Uterus (tissue), 4 donors: ENCODE measurements around the gene SIGLEC7. TPM values are rescaled to one million over a fixed set of nuclear protein-coding genes. Genes with fewer than 3 reads are reported as not detected.

Source experiments
- DNase-seq, 2 donors: peaks; one replicate each; pipeline ENCODE4 v3.0.0-alpha.2; 2019 to 2020
- H3K27ac ChIP-seq, 2 donors: fragments of 200-600 bp; sonication (generic); 1 replicate in 1 of 2; 2 replicates in 1 of 2; pipeline ENCODE4 v1.5.1; 2016 to 2018
- H3K27me3 ChIP-seq, 2 donors: fragments of 200-600 bp; sonication (generic); one replicate each; pipeline ENCODE4 v1.5.1; 2018 to 2019; ENCODE audit warnings: control low read depth in 1 of 2
- H3K36me3 ChIP-seq, 2 donors: fragments of 200-600 bp; sonication (generic); one replicate each; pipeline ENCODE4 v1.5.1; 2019; ENCODE audit warnings: control low read depth in 1 of 2
- H3K4me1 ChIP-seq, 2 donors: fragments of 200-600 bp; sonication (generic); one replicate each; pipeline ENCODE4 v1.5.1; 2018 to 2019; ENCODE audit warnings: control low read depth in 1 of 2
- H3K4me3 ChIP-seq, 2 donors: fragments of 200-600 bp; sonication (generic); 1 replicate in 1 of 2; 2 replicates in 1 of 2; pipeline ENCODE4 v1.5.1; 2018 to 2019; ENCODE audit warnings: mild to moderate bottlenecking in 1 of 2
- H3K9me3 ChIP-seq, 2 donors: fragments of 200-600 bp; sonication (generic); one replicate each; pipeline ENCODE4 v1.5.1; 2019; ENCODE audit warnings: control low read depth in 1 of 2
- POLR2A ChIP-seq, 2 donors: fragments of 450-650 bp; IDR thresholded peaks; one replicate each; pipeline ENCODE4 v1.6.1; 2016; ENCODE audit warnings: antibody characterized with exemption in 2 of 2, mild to moderate bottlenecking in 1 of 2, moderate library complexity in 1 of 2
- intact Hi-C: fragments of 100-400 bp; cut with DNase I; formaldehyde crosslinking; loops from one replicate; pipeline ENCODE4 v1.15.1; 2023; ENCODE audit warnings: low total_unique reads
- total RNA-seq, 4 donors: library from RNA; depleted of rRNA in 3 of 4; stranded (reverse); fragments of >200 nt in 3 of 4; gene quantifications; one replicate each; pipeline versions ENCODE4 v1.1.0 to v1.2.4, GENCODE V29; 2014 to 2023
- TF ChIP-seq, protein P1 (sequence below), 4 experiments: fragments of 200-600 bp in 2 of 4; fragments of 450-650 bp in 2 of 4; sonication (generic) in 2 of 4; IDR thresholded peaks; one replicate each; pipeline ENCODE4 v1.5.1; 2016 to 2019; ENCODE audit warnings: antibody characterized with exemption in 4 of 4, mild to moderate bottlenecking in 2 of 4, moderate library complexity in 1 of 4
- donor health status: DM: yes; HTN: yes; CAD: no.

The SIGLEC7 gene
- total RNA-seq, 4 donors from 2014 or later, result 0.14 to 0.59 TPM; not detected in 2

DNA sequence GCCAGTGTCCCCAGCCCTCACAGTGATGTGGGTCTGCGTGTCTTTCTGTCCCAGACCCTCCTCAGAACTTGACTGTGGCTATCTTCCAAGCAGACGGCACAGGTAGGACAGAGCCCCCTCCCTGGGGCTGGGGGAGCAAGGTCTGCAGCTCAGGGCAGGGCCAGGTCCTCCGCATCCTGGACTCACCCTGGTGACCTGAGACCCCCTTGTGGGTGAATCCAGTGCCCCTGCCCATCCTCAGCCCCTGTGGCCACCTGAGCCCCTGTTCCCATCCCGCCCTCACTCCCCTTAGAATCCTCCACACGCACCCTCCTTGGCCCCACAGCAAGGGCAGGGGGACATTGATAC is 43.7 kb downstream of the SIGLEC7 start:
- TF ChIP-seq POLR2A (IDR thresholded peaks at IDR 0.05), result no peak
- TF ChIP-seq, protein P1, sequence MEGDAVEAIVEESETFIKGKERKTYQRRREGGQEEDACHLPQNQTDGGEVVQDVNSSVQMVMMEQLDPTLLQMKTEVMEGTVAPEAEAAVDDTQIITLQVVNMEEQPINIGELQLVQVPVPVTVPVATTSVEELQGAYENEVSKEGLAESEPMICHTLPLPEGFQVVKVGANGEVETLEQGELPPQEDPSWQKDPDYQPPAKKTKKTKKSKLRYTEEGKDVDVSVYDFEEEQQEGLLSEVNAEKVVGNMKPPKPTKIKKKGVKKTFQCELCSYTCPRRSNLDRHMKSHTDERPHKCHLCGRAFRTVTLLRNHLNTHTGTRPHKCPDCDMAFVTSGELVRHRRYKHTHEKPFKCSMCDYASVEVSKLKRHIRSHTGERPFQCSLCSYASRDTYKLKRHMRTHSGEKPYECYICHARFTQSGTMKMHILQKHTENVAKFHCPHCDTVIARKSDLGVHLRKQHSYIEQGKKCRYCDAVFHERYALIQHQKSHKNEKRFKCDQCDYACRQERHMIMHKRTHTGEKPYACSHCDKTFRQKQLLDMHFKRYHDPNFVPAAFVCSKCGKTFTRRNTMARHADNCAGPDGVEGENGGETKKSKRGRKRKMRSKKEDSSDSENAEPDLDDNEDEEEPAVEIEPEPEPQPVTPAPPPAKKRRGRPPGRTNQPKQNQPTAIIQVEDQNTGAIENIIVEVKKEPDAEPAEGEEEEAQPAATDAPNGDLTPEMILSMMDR (IDR thresholded peaks at IDR 0.05), result no peak
- intact Hi-C loops, result no loop called here
- no peaks in the 10 kb centered on the region for H3K4me1 ChIP-seq
- no peak overlapping the region for H3K27ac ChIP-seq
- no peaks in the 10 kb centered on the region for H3K9me3 ChIP-seq
- no peak for DNase-seq
- no peaks in the 10 kb centered on the region for H3K36me3 ChIP-seq
- H3K4me3 ChIP-seq, result no peak overlapping the region
- peaks cover 0 to 4% of the 10 kb centered on the region in 2 donors for H3K27me3 ChIP-seq

- peaks cover 0 to 4% of the 10 kb centered on the region in 2 donors for H3K27me3 ChIP-seq
- TF ChIP-seq, protein P1 (IDR thresholded peaks at IDR 0.05), result no peak
- no peak for TF ChIP-seq POLR2A (IDR thresholded peaks at IDR 0.05)
- no peaks in the 10 kb centered on the region for H3K36me3 ChIP-seq
- DNase-seq, result no peak
- H3K4me1 ChIP-seq, result no peaks in the 10 kb centered on the region
- H3K27ac ChIP-seq, result no peak overlapping the region
- intact Hi-C loops, result no loop called here
- no peak overlapping the region for H3K4me3 ChIP-seq
- no peaks in the 10 kb centered on the region for H3K9me3 ChIP-seq
Observed at GRCh38 chr19:51186323-51186722, 44.2 kb downstream of the SIGLEC7 start.

GRCh38 chr19:51187395-51188226 is 45.5 kb downstream of the SIGLEC7 start:
- H3K4me3 ChIP-seq, result no peak overlapping the region
- no peaks in the 10 kb centered on the region for H3K36me3 ChIP-seq
- TF ChIP-seq POLR2A (IDR thresholded peaks at IDR 0.05), result no peak
- TF ChIP-seq, protein P1 (IDR thresholded peaks at IDR 0.05), result no peak
- intact Hi-C loops, result no loop called here
- H3K9me3 ChIP-seq, result no peaks in the 10 kb centered on the region
- no peak for DNase-seq
- no peaks in the 10 kb centered on the region for H3K4me1 ChIP-seq
- no peak overlapping the region for H3K27ac ChIP-seq
- H3K27me3 ChIP-seq, result peaks cover 0 to 4% of the 10 kb centered on the region in 2 donors

GRCh38 chr19:51188227-51188559 is 46.1 kb downstream of the SIGLEC7 start:
- H3K36me3 ChIP-seq, result no peaks in the 10 kb centered on the region
- no peaks in the 10 kb centered on the region for H3K4me1 ChIP-seq
- no peaks in the 10 kb centered on the region for H3K9me3 ChIP-seq
- H3K27ac ChIP-seq, result no peak overlapping the region
- H3K27me3 ChIP-seq, result peaks cover 0 to 4% of the 10 kb centered on the region in 2 donors
- intact Hi-C loops, result no loop called here
- no peak for DNase-seq
- H3K4me3 ChIP-seq, result no peak overlapping the region
- TF ChIP-seq, protein P1 (IDR thresholded peaks at IDR 0.05), result no peak
- no peak for TF ChIP-seq POLR2A (IDR thresholded peaks at IDR 0.05)

- Histone ChIP-seq H3K36me3 (no peaks in the 10 kb centered on the region), H3K4me1 (no peaks in the 10 kb centered on the region), H3K9me3 (no peaks in the 10 kb centered on the region), H3K27me3 (no peaks in the 10 kb centered on the region), H3K4me3 (no peak overlapping the region), H3K27ac (no peak overlapping the region)
- no peak for DNase-seq
- TF ChIP-seq, protein P1 (IDR thresholded peaks at IDR 0.05), result no peak
- no peak for TF ChIP-seq POLR2A (IDR thresholded peaks at IDR 0.05)
- intact Hi-C loops, result no loop called here
Observed at GRCh38 chr19:51192689-51193088, 50.6 kb downstream of the SIGLEC7 start.
